ENCODE data around the gene SSBP3.

The SSBP3 gene

DNA sequence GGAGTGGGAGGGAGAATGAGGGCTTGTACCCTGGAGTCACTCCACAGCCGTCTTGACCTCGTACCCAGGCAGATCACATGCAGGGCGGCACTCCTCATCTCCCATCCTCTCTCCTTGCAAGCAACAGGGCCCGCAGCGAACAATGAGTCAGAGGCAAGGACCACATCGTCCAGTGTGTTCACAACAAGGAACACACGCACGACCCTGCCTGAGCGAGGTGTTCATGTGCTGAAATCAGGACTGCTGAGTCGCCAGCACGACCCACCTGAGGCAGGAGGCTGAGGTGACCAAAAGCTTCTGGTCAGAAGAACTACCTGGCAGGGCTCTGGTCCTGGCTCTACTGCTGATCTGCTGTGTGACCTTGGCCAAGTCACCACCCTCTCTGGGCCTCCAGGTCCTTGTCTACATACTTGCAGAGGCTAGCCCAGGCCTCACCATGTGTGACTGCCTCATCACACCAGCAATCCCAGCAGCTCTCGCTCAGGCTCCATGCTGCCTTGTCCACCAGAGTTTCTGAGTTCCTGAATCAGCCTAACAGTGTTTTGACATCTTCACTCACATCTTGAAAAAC, 78.0 kb downstream of the SSBP3 start:
- no peak for DNase-seq

DNA sequence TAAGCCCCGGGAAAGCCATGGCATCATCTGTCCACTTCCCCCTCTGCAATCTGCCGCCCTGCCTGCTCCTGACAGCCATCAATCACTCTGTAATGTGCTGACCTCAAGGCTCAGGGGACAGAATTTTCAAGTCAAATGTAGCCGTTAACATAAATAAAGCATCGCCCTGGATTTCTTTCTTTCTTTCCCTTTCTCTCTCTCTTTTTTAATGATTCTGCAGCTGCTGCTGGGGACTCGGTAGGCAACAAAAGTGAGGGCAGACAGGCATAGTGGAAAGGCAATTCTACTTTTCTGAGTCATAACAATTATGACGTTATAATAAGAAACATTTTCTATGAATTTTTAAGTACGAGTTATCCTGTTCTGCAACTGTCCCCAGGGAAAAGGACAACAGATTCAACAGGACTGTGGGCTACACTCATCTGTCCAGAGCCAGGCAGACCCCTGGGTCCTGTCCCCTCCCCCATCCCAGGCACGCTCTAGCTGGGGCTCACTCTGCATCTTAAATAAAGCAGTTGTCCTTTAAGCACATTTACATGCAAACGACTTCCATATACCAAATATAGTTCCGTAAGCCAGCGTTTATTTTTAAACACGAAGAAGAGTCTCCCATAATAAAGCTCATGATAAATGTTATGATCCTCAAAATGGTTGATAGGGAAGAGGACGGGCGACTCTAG, 78.7 kb downstream of the SSBP3 start:
- DNase-seq: no peak

DNA sequence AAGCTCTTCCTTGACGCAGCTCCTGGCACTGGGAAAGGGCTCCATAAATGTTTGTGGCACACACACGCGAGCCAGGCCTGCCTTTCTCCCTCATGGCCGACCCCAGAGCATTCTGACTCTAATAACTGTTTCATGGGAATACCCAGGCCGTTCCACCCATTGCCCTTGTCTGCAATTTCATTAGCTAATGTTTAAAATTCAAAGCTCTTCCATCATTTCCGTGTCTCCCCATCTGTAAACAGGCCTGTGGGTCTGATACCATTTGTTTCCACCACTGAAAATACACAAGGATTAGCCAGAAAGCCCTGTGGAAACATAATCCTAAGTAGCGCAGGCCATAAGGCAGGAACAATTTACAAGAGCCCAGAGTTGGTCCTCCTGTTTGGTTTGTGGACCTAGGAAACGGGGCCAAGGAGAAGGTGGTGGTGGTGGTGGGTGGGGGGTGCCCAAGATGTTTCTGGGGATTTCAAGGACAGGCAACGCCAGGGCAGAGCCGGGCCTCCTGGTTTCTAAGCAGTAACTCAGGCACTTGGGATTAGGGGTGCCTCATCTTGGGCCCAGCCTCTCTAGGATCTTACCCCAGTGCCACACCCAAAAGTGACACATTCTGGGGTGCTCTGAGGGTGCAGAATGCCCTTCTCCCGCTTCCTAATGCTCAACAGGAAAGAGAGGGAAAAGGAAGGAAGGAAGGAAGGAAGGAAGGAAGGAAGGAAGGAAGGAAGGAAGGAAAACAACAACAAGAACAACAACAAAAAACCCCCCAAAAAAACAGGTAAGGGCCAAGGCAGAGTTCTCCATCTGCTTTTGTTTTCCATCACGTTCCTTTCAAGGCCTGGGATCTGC, 79.4 kb downstream of the SSBP3 start:
- no peak for DNase-seq

DNA sequence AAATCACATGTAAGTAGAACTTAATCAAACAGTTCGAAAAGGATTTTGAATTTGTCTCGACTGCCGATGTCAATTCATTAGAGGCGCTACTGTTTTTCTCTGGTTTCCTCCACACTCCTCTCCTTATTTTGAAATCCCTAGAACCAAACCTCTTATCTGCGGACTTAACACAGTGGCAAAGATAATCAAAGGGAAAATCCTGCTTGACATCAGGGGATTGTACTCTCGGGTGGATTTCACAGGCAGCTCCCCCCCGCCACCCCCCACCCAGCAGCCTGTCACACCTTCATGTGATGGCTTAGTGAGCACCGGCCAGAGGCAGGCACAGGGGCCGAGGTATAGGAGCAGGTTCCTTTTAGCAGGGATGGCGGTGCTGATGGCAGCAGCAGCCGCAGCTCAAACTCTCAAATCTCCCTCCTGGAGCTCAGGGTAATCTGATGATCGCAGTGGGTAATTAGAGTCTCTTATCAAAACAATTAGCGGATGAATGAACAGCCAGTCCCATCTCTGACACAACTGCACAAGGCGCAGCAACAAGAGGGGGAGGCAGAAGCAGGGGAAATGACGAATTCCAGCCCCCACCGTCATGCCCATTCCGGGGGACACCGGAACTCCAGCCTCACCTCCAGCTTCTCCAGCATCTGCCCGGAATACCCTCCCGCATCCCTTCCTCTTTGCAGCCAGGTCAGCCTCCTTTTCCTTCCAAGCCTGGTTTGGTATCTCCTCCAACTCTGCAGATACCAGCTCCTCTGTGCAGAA, 80.3 kb downstream of the SSBP3 start:
- DNase-seq: no peak

DNA sequence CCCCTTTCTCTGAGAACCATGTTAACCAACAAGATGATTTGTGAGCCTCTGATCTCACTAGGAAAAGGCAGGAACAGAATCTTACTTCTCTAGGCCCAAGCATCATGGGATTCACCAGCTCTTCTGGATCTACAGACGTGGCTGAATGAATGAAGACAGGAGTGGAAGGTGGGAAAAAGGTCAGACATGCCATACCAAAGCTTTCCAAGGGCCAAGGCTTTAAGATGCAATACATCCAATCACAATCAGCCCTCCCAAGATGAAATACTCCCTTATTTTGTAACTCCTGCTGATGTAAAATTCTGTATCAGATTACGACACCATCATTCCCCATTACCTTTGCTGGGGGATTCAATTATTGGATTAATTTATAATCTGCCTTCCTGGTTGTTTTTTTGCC, 80.9 kb downstream of the SSBP3 start:
- no peak for DNase-seq

DNA sequence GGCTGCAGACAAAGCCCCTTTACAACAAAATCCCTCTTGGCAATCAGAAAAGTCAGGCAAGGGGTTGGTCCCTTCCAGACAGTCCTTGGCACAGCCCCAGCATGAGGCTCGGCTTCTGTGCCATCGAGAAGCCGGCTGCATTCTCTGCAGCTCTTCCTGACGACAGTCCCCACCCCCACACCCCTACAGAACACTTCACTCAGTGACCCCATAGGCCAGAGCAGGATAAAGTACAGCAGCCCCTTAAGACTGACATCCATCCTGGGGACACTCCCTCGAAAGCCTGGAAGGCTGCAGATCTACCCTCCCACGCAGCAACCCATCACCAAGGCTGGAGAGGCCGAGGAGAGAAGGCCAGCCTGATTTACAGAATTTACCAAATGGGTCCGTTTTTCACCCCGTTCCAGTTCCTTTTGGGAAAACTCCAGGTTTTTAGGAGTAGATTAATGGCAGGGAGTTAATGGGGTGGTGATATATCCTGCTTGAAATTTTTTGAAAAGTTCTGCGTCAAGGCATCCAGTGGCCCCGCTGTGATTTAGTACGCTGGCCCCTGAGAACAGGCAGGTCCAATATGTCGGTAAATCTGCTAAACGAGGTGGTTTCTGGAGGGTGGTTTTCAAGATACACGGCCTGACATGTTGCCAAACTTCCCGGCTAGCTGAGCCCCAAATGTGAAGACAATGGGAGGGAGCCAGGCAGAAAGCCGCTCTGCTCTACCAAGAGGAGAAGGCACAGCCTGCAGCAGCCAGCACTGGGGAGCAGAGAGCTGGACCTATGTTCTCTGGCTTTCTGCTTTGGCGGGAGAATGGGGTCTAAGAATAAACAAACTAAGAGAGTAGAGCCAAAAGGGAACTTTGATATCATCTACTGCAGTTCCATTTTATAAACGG, 81.7 kb downstream of the SSBP3 start:
- peak in 1 of 2 donors; percentile 52 for DNase-seq

DNA sequence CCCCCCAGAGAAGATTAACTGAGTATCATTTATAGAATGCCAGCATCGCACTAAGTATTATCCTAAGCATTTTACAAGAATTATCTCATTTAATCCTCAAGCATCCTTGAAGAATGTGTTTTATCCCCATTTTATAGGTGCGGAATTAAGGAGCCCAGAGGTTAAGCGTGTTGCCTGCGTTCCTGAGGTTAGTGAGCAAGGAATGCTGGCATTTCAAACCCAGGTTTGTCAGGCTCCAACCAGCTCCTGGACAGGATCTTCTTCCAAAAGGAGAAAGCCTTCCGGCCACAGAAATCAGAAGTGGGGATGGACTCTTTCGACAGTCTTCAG, 82.3 kb downstream of the SSBP3 start:
- DNase-seq: no peak

DNA sequence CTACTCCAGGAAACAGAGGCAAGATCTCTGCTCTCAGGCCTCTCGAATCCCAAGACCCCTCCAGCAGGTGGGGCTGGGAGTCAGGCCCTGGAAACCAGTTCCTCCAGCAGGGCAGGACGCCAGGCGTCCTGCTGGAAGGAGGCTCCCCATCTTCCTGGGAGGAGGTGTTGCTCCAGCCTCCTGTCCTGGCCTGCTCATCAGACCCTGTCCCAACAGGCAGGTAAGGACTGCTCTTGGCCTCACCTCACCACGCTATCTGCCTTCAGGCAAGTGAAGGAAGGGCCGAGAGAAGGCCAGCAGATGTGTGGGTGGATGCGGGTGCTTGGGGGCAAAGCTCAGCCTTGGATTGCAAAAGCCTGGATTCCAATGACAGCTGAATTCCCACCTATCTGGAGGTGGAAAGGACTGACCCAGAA, 82.9 kb downstream of the SSBP3 start:
- DNase-seq: no peak

DNA sequence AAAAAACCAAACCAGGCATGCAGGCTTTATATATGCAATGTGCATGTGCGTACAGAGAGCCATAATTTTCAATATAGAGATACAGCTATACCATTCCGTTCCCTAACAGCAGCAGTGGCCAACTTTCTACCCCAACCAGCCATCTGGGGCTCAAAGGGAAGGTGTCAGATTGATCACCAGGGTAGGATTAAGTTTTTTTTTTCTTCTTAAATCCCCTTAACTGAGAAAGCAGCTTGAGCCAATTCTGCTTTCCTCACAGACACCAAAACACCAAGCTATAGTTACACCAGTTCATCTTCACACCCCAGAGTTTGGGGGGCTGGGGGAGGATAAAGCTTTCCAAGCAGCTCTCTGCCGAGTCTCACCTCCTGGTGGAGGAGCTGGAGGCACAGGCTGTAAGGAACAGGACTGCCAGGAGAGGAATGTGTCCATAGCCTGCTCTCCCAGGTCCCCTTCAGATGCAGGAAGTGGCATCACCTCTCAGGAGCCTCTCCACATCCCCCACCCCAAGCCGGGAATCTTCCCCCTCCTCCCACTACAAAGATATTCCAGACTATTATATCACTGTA, 87.9 kb downstream of the SSBP3 start:
- DNase-seq: no peak

DNA sequence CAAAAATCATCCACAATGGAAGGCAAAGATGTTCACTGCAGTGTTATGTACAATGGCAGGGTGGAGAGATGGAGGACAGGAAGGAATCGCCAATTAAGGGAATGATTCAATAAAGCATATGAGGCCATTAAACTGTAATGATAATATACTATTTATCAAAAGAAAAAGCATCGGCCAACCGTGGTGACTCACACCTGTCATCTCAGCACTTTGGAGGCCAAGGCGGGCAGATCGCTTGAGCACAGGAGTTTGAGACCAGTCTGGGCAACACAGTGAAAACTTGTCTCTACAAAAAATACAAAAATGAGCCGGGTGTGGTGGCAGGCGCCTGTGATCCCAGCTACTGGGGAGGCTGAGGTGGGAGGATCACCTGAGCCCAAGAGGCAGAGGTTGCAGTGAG, 89.1 kb downstream of the SSBP3 start:
- DNase-seq: no peak

DNA sequence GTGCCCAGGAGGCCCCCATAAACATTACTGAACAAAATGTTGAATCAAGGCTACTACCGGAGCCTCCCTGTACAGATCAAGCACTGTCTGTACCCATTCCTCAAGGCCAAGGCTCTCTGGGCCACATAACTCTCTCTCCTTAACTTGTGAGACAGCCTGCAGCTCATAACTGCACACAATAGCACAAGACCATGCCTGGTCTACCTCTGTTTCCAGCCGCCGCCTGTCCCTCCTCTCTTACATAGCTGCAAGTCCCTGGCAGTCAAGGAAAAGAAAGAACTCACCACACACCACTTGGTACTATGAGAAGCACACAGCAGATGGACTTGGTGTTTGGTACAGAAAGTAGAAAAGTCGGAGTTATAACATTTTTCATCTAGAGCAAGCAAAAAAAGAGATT, 91.1 kb downstream of the SSBP3 start:
- DNase-seq: no peak

DNA sequence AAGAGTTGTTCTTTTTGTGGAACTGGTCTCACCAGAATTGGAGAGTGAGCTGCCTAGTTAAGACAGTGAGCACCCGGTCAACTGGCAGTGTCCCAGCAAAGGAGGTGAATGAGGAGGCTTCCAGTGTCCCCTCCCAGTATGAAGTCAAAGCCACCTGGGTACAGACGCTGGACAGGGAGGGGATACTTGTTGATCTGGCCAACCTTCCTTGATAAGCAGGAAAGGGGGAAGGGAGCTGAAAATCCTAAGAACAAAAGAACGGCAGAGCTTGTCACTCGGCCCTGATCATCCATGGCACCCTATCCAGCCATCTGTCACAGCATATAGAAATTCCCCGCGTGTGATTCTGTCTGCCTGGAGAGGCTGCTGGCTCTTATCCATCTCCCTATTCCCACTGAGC, 91.5 kb downstream of the SSBP3 start:
- no peak for DNase-seq

DNA sequence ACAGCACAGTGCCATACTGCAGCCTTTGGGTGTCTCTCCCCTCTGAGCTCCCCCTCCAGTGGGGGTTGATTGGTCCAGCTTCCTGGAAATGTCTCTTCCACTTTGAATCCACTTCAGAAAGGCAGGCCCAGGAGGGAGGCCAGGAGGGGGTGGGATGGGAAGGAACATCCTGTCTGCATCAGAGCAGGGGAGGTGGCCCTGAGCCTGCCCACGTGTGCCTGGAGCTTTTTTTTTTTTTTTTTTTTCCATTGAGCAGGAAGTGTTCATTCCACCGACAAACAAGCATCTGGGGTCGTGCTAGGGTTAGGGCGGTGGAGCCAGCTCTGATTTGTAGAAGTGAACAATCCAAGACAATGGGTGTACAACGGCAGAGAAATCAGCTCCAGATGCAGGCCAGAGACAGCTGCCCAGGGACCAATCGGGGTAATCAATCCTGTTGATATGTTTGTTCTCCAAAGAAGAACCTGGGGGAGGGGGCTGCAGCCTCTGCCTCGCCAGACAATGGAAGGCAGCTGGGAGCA, 93.3 kb downstream of the SSBP3 start:
- DNase-seq: no peak

DNA sequence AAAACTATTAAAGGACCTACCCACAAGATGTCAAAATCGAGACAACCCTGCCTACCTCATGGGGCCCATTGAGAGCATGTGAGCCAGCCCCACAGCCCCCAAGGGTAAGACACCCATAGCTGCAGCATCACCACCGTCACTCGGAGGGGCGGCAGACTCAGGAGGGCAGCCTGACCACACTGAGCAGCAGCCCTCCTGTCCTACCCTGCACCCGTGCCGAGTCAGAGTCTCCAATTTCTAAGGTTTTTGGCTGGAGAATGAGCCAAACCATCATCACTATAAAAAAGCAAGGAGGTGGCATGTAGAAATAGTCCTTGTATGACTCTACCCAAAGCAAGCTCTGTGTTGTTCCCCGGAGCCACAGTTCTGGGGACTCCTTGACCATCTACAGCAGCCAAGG, 94.7 kb downstream of the SSBP3 start:
- DNase-seq: no peak

DNA sequence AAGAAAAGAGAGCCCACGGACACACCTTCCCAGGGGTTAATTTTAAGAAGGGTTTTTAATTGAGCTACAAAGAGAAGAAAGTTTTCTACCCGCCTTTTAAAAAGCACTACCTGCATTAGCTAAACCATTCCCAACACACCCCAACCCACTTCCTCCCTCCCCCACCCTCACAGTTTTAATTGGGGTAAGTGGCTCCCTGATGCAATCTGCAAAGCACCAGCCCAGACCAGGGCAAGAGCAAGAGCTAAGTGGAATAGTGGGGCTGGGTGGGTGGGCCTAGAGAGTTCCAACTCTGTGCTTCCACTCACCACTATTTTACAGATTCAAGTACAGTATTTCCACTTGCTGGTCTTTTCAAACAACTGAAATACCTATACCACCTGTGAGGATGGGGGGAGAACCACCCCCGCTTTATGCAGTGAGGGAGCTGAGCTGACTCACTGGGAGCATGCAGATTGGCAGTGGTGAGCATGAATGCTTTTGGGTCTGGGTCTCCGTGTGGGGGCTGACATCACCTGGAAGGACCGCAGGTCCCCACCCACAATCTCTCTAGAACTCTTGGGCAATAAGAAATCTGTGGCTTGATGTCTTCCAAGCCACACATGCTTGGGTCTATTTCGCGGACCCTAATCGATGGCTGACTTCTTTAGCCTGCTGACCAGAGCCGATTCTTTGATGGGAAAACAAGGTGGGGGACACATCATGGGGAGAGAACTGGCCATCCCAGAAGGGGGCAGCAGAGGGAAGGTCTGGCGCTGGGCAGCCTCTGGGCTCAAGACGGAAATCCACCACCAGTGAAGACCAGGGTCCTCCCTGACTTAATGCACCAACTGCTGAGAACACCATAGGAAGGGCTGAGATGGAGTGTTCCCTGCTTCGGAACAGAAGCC, 95.5 kb downstream of the SSBP3 start:
- no peak for DNase-seq

DNA sequence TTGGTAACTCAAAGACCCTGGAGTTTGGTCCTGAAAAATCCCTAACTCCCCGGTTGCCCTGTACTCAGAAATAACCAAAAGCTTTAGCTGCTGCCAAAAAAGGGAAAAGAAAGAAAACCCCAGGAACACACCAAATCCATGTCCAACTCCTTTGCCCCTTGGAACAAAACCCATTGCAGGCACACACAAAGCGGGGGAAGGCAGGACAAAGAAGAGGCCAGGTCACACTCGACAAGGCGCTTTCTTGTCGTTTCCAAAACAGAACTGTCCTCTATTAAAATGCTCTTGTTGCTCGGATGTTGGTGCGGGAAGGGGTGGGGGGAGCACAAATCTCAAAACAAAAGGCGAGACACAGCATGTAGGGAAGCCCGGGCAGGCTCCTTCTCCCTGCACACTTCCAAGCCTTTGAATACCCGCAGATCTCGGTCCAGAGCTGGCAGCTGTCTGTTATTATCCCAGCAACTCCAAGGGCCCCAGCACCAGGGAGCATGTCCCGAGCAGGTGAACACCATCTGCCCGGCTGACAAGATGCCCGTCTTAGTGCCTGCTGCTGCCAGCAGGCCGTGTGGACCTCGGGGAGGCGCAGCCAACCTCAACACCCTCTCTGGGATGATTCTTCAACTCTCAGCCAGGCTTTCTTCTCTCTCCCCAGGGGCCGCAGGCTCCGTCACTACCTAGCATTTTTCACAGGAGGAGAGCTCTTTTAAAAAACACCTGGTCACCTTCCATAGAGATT, 96.4 kb downstream of the SSBP3 start:
- DNase-seq: peak; percentile 48 to 65

DNA sequence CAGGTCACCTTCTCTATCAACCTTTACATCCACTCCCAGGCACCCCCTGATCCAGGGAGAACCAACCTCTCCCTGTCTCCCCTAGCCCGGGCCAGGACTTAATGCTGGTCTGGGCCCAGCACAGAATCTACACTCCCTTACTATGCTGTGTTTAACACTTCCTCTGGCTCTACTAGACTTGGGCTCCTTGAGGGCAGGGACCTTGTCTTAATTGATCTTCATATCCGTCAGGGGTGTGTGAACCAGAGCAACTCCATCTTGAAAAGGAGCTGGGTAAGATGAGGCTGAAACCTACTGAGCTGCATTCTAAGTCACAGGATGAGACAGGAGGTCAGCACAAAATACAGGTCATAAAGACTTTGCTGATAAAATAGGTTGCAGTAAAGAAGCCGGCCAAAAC, 98.9 kb downstream of the SSBP3 start:
- DNase-seq: no peak

DNA sequence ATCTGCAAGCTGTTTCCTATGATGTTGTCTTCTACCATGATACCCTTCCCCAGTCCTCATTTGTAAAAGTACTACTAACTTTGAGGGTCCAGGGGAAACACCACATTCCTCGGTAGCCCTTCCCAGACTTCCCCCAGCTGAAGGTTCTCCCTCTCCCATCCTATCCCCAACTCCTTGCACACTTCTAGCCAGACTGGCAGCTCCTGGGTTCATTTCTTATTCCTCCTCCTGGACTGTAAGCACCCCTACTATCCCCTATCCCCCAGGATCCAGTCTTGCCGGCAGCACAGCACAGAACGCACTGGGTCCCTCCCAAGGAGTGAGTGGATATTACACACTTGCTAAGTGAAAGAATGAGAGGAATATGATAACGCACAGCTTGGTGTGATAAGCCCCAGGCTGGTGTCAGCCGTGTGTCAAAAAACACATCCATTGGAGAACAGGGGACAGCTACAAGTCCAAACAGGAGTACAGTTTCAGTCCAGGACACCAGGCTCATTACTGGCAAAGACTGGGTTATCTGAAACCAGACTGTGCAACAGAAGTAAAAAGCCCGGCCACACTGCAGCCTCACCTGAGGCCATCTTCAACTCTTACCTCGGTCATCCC, 100.2 kb downstream of the SSBP3 start:
- DNase-seq: no peak

DNA sequence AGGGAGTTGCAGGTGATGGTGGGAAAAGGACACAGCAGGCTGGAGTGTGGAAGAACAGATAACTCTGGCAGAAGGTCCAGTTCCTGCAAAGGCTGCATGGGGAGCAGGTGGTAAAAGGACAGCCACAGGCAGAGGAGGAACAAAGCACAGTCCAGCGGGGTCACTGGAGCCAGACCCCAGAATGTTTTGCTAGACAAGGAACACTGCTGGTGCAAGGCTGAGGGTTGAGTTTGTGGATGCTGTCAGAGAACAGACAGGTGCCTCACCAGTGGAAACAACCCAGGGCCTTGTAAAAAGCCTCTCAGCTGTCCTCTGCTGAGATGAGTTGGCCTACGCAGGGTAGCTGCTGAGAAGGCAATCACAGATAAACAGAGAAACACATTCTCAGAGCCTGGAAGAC, 101.7 kb downstream of the SSBP3 start:
- no peak for DNase-seq

Measured in hippocampal formation (tissue), 2 donors.